HG03558 (cell line): ENCODE data around the gene IRX2.

Source experiments
- ATAC-seq: cut with Tn5 transposase; IDR thresholded peaks from one replicate; pipeline ENCODE4 v1.9.1; 2021; ENCODE audit warnings: moderate number of reproducible peaks; ENCODE audit not compliant: unreplicated experiment; ENCODE audit errors: extremely low read depth

IRX2 gene

DNA sequence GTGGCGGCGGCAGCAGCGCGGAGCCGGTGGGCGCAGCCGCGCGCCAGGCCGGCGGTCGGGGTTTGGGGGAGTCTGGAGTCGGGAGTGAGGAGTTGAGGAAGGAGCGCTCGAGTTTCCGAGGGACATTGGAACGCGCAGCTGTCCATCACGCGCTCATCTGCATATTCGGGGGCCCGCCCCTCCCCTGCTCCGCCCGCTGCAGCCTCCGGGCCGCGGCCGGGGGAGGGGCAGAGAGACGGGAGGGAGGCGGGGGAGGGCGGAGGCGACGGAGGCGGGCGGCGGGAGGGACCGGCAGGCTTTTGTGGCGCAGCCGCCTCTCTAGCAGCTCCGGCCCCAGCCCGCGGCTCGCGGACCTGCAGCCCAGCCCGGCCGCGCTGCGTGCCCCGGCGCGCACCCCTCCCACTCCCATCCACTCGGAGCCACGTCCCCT is at the start of gene IRX2:
Gene IRX2 (minus strand): TSS at position 86 of the 430 bp plus-strand sequence. CDS start 264 bp downstream, outside the sequence.
- no peak for ATAC-seq

GRCh38 chr5:2800035-2800434 is 48.6 kb upstream of the IRX2 start:
- ATAC-seq = no peak

- no peak for ATAC-seq
Measured at GRCh38 chr5:2797981-2798380, 46.5 kb upstream of the IRX2 start.

GRCh38 chr5:2797160-2797559 is 45.7 kb upstream of the IRX2 start:
- ATAC-seq = no peak

DNA sequence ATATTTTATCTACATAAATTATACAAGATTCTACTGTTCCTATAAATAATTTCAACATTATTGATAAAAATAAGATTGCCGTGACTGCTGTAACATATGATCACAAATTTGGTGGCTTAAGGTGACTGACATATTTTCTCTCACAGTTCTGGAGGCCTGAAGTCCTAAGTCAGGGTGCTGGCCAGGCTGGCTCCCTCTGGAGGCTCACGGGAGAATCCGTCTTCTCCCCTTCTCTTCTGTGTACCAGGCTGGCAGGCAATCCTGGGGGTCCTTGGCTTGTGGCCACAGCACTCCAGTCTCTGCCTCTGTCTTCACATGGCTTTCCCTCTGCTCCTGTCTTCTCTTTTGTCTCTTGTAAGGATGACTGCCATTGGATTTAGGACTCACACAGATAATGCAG is 31.7 kb upstream of the IRX2 start:
- ATAC-seq = no peak

- no peak for ATAC-seq
Measured at GRCh38 chr5:2782658-2783057, 31.2 kb upstream of the IRX2 start.

- no peak for ATAC-seq
Measured at GRCh38 chr5:2780421-2781171, 29.1 kb upstream of the IRX2 start.

GRCh38 chr5:2779459-2779858 is 28.0 kb upstream of the IRX2 start:
- no peak for ATAC-seq

DNA sequence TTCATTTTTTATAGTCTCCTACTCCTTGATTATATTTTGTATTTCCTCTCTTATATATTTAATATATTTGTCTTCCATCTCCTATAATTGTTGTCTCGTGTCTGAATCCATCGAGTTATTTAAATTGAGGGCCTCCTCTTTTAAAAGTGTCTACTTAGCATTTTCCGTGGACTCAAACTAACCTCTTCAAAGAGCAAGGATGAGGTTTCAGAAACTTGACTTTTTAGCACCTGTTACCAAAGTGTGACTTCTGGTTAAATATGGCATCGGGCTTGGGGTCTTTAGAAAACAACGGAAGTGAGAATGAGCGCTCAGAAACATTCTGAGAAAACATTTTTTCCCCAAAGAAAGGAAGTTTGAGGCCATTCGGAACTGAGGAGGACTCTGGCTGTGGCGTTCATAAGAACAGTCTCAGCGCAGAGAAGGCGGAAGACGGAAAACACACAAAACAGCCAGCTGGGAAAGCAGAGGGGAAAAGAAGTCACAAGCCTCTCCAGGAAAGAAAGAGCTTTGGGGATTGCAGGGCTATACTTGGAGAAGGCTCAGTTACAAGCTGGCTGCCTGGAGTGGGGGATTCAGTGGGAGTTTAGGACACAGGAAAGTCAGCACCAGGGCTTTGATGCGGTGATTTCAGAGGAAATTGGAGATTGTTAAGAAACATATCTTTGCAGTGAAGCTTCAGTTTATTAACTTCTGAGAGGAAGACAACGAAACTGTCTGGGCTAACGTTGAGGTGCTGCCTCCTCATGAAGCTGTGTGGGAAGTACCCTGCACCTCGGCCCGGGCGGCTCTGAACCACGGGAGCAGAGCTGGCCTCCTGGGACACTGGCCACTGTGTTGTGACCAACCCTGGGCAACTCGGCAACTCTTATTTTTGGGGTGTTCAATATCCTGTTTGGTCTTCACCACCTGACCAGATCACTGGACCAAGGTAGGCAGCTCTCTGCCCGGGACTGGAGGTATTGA is 25.1 kb upstream of the IRX2 start:
- no peak for ATAC-seq

DNA sequence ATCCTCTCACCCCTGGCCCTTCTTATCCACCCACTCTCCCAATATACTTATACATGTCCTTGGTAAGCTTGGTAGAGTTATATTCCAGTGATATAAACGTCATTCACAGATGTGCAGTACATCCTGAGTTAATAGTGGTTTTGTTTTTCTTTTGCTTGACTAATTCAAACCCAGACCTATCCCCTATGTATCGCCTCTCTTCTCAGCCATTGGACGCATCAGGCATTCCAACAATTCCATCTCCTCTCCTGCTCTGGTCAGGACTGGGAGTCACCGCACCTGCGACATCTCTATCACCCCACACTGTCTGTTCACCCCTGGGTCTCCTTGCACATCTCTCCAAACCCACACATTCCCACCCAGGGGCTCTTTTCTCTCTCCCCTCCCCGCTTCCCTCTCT is 21.9 kb upstream of the IRX2 start:
- ATAC-seq = no peak

DNA sequence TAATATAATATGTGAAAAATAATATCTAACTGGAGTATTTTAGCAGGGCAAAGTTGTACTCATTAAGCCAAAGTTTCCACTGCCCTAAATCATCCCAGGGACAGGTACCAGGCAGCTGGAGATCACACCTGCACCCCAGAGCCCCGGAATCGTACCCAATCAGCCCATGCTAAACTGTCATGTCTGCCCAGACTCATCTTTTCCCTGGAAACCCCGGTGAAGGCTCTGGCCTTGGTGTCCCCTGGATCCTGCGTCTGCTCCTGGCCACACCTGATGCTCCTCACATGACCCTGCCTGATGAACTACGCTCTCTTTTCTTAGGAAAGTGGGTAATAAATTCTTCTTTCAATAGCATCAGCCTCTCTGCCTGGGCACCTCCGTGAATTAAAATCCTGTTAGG is 15.6 kb upstream of the IRX2 start:
- no peak for ATAC-seq

DNA sequence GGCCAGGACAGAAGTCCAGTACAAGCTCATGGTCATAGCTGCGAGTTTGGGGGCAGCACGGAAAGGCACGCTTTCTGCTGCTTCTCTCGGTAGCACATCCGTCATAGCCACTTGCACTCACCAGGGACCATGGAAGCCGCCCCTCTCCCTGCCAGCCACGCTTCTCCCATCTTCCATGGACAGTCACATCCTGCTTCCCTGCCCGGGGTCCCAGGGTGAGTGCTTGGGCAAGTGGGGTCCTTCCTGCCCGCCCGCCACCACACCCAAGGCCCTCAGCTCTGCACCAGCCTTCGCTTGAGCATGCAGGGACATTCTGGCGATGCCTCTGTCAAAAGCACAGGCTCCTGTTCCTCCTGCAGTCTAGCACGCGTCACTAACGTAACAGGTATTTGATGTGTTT is 13.1 kb upstream of the IRX2 start:
- no peak for ATAC-seq

DNA sequence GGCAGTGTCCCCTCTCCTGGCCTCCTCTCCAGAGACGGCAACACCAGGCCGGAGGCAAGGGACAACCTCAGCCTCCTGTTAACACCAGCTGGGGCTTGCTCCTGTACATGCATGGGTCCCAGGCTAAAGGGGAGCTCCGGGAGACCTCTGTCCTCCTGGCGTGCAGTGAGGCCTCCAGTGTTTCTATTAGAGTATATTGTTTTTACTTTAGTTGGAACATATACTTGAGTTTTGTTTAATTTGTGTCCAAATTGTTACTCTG is 12.0 kb upstream of the IRX2 start:
- ATAC-seq = no peak

DNA sequence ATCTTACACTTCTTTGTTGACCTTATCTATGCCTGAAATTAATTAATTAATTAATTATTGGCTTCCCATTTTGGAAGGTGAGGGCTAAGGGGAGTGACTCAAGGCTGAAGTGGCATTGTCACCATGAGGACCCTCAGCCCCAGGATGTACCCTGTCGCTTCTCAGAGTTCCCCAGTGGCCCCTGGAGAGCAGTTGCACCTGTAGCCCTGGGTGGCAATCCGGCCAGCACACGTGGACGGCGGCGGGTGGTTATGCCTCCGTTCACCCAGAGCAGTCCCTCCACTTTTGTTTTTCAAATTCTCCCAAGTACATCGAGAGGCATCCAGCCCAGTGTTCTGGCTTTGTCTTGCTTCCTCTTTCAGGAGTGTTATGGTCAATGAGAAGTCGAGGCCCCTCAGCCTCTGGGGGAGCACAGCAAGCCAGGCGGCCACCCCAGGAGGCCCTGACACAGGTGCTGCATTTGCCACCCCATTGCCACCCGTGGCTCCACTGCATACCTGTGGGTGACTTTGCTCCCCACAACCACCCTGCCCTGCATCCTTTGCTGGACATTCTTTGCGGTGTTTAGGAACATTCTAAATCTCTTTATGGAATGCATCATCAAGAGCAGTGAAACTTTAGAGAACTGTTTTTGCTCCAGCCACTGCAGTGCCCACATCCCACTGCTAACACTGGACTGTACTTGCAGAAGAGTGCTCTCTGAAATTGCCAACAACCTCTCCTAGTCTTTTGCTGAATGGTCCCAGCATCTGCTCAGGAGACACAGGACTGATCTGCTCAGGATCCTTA is 11.5 kb upstream of the IRX2 start:
- no peak for ATAC-seq

- ATAC-seq = no peak
Measured at GRCh38 chr5:2761921-2762488, 10.5 kb upstream of the IRX2 start.

DNA sequence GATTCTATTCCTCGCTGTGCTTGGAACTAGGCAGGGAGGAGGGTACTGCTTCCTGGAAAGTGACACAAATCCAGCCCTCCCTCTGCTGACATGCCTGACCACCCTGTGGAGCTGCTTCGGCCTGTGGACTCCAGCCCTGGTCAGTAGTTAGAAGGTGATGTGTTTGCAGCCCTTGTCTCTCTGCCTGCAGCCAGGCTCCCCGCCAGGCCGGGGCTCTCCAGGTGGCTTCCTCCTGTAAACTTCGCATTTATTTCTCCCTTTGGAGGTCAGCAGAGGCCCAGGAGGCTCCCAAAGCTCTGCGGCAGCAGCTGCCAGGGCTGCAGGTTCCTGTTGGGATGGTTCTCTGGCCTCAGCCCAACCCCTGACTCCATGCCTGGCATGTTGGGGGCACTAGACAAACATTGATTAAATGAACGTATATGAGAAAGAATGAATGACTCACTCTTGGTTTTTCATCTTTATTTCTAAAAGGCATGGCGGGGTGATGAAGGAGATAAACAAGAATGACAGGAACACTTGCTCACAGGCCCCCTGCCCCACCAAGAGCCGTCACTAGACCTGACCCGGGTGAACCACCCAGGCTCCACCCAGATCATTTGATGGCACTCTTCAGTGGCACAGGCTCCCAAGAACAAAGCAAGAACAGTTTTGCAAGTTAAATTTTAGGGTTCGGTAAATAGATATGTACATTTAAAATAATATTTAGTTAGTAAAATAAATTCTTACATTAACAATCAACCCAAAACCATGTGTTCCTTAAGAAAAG is 8.4 kb upstream of the IRX2 start:
- ATAC-seq = no peak

GRCh38 chr5:2759091-2759490 is 7.6 kb upstream of the IRX2 start:
- no peak for ATAC-seq

DNA sequence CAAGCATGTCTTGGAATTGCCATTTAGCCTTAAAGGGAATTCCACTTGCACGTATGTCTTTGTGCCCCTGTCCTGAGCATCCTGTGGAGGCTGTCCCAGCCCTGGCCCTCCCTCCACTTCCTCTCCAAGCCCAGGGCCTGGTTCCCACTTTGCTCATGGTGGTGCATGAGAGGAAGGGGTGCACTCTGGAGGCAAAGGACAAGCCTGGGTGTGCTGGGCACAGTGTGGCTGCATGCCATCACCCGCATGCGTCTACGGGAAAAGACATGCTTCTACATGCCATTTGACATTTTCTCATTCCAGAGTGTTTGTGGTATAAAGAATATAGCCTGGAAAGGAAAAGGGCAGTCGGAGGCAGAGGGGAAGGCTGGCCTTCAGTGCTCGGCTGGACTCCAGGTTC is 7.2 kb upstream of the IRX2 start:
- no peak for ATAC-seq

DNA sequence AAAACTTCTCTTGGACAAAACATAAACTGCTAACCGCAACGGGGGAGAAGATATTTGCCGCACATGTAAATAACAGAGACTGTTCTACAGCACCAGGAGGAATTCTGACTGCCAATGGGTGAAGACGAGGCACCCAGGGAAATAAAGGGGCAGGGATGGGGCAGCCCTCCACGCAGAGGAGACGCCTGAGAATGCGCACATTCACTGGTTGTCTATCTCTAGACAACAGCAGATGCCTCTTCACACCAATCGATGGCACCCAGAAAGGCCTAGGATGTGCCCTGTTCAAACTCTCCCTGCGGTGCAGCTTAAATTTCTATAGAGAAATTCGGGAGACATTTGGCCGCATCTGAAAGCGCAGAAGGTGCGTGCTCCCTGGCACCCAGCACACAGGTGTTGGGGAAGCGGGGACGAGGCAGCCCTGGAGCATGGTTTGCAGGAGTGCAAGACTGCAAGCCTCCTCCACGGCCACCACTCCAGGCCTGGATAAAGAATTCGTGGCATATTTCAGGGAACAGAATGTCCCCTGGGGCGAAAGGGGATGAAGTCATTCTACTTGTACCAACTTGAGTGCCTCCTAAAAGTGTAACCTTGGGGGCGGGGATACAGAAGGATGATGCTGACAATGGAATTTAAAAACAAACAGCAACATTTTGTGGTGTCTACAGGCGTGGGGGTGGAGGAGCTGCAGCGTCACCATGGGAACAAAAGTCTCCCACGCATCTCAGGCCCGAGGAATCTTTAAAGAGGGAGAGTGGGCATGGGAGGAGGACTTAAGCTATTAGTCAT is 6.3 kb upstream of the IRX2 start:
- ATAC-seq = no peak
